K562 (cell line): Measurements from ENCODE around the gene ARHGAP8. TPM values are rescaled to one million over a fixed set of nuclear protein-coding genes. Genes with fewer than 3 reads are reported as not detected.
"Not testable (repeated sequence)": the region's sequence is repeated elsewhere in the genome, so short reads cannot be mapped to it uniquely, and the experiment has no call there.

Experiments used
- ATAC-seq: fragments of 200-7000 bp; cut with Tn5 transposase; 3 replicates; pipeline ENCODE4 v1.9.1; 2020; ENCODE audit warnings: moderate library complexity
- BruUV-seq: library from RNA; stranded (reverse); fragments of 400-500 nt; replicated peaks from 2 replicates; lab custom pipeline; 2021; lab: Mats Ljungman, UMichigan
- CTCF ChIA-PET: fragments of 300-600 bp; formaldehyde crosslinking; extraction: SDS; loops from one replicate; lab custom pipeline; 2021; ENCODE audit warnings: low intra/inter-chr PET ratio; lab: Yijun Ruan, JAX
- POLR2A ChIA-PET: fragments of 300-600, 350-650 bp; sonication (Branson Sonifier 250); formaldehyde crosslinking; extraction: SDS; loops from one replicate; lab custom pipeline; 2021; ENCODE audit warnings: antibody characterized with exemption, inconsistent platforms; lab: Yijun Ruan, JAX
- DNase-seq, 4 experiments: peaks; one replicate each; pipeline versions ENCODE4 v3.0.0 to v3.0.0-alpha.2; 2011 to 2018; ENCODE audit warnings: low spot score in 3 of 4, mixed read lengths in 3 of 4; ENCODE audit errors: extremely low read depth in 1 of 4
- FAIRE-seq: peaks from 2 replicates; lab custom pipeline; 2011; peaks lifted over from hg19 to GRCh38; lab: Jason Lieb, UNC
- H2AFZ ChIP-seq: 2 replicates; pipeline ENCODE4 v1.6.0; 2011; ENCODE audit warnings: low read depth, low read length, control low read depth, inconsistent platforms
- H3K27ac ChIP-seq: fragments of 200-600 bp; 3 replicates; pipeline ENCODE4 v1.8.0; 2011; ENCODE audit warnings: low read depth, mild to moderate bottlenecking, control low read depth, inconsistent platforms, low read length, moderate library complexity, mixed read lengths; ENCODE audit errors: extremely low read depth
- H3K27me3 ChIP-seq, 2 experiments: fragments of 300-600 bp in 1 of 2; 2 replicates in 1 of 2; 3 replicates in 1 of 2; pipeline versions ENCODE4 v1.6.0 to v1.8.0; 2011; ENCODE audit warnings: inconsistent platforms in 2 of 2, low read length in 2 of 2, mild to moderate bottlenecking in 1 of 2, mixed read lengths in 1 of 2, moderate library complexity in 1 of 2; ENCODE audit not compliant: control insufficient read depth in 2 of 2, insufficient read depth in 2 of 2
- H3K36me3 ChIP-seq: fragments of 300-600 bp; 3 replicates; pipeline ENCODE4 v1.8.0; 2011; ENCODE audit warnings: mild to moderate bottlenecking, low read length, inconsistent platforms; ENCODE audit not compliant: control insufficient read depth, insufficient read depth
- H3K4me1 ChIP-seq, 2 experiments: fragments of 200-600 bp in 1 of 2; replicated peaks in 1 of 2; 2 replicates in 1 of 2; 3 replicates in 1 of 2; pipeline versions ENCODE4 v1.5.1 to v1.8.0; 2011; ENCODE audit warnings: inconsistent platforms in 2 of 2, low read length in 2 of 2, mild to moderate bottlenecking in 1 of 2, mixed read lengths in 1 of 2, moderate library complexity in 1 of 2; ENCODE audit not compliant: control insufficient read depth in 2 of 2, insufficient read depth in 2 of 2
- H3K4me2 ChIP-seq: 2 replicates; pipeline ENCODE4 v1.6.1; 2011; ENCODE audit warnings: low read length, control low read depth, inconsistent platforms, mixed read lengths; ENCODE audit not compliant: insufficient read depth
- H3K4me3 ChIP-seq: fragments of 200-600 bp; sonication (generic), shearing (Covaris generic); 2 replicates; pipeline ENCODE4 v1.5.1; 2016; ENCODE audit warnings: control low read depth, inconsistent platforms
- H3K79me2 ChIP-seq: fragments of 200-600 bp; 3 replicates; pipeline ENCODE4 v1.8.0; 2011; ENCODE audit warnings: low read length, inconsistent platforms; ENCODE audit not compliant: control insufficient read depth, insufficient read depth
- H3K9ac ChIP-seq, 2 experiments: 2 replicates each; pipeline versions ENCODE4 v1.6.0 to v1.6.1; 2011; ENCODE audit warnings: low read depth in 2 of 2, low read length in 2 of 2, control low read depth in 1 of 2, inconsistent platforms in 1 of 2, mild to moderate bottlenecking in 1 of 2, mixed read lengths in 1 of 2; ENCODE audit not compliant: insufficient read depth in 1 of 2
- H3K9me1 ChIP-seq: one replicate; pipeline ENCODE4 v1.6.0; 2011; ENCODE audit warnings: inconsistent platforms, mild to moderate bottlenecking, low read length, moderate library complexity; ENCODE audit not compliant: control insufficient read depth, insufficient read depth
- H3K9me3 ChIP-seq: replicated peaks from 2 replicates; pipeline ENCODE4 v1.5.1; 2011; ENCODE audit warnings: low read depth, low read length, inconsistent platforms; ENCODE audit not compliant: control insufficient read depth, insufficient read depth
- H4K20me1 ChIP-seq: replicated peaks from 2 replicates; pipeline ENCODE4 v1.6.1; 2011; ENCODE audit warnings: low read length, inconsistent platforms, mixed read lengths; ENCODE audit not compliant: control insufficient read depth, insufficient read depth
- CEBPB ChIP-seq: fragments of 450-650 bp; IDR thresholded peaks from 2 replicates; pipeline ENCODE4 v1.6.1; 2016; ENCODE audit warnings: missing genetic modification characterization, missing compliant biosample characterization
- CEBPG ChIP-seq, 3 experiments: fragments of 200-800 bp in 1 of 3; sonication (Bioruptor generic) in 1 of 3; sonication (generic) in 1 of 3; formaldehyde crosslinking in 1 of 3; IDR thresholded peaks in 2 of 3; conservative IDR thresholded peaks in 1 of 3; 2 replicates each; pipeline versions ENCODE4 v1.6.1 to v1.8.0; 2016 to 2022; ENCODE audit warnings: missing compliant biosample characterization in 2 of 3, missing genetic modification characterization in 2 of 3, mild to moderate bottlenecking in 1 of 3, missing genetic modification reagents in 1 of 3
- HNRNPH1 ChIP-seq: fragments of 200-400 bp; formaldehyde crosslinking; optimal IDR thresholded peaks from 2 replicates; pipeline ENCODE3; 2017; ENCODE audit warnings: low read depth, mild to moderate bottlenecking, low read length, moderate library complexity
- NCOA1 ChIP-seq: fragments of 450-650 bp; IDR thresholded peaks from 2 replicates; pipeline ENCODE4 v1.6.1; 2016; ENCODE audit warnings: low read depth
- RFX1 ChIP-seq: fragments of 450-650 bp; IDR thresholded peaks from 2 replicates; pipeline ENCODE4 v1.6.1; 2016; ENCODE audit warnings: mild to moderate bottlenecking, moderate library complexity
- SREBF1 ChIP-seq: fragments of 150-350 bp; IDR thresholded peaks from 2 replicates; pipeline ENCODE4 v1.6.1; 2014; ENCODE audit warnings: antibody characterized with exemption, low read depth, low read length, borderline replicate concordance
- SRF ChIP-seq, 2 experiments: fragments of 250-450, 450-650 bp in 1 of 2; sonication (Bioruptor Pico) in 1 of 2; sonication (generic) in 1 of 2; formaldehyde crosslinking; IDR thresholded peaks; 2 replicates each; pipeline versions ENCODE4 v1.5.0 to v1.5.1; 2020 to 2022; ENCODE audit warnings: mild to moderate bottlenecking in 1 of 2, missing genetic modification reagents in 1 of 2
- STAT5A ChIP-seq: IDR thresholded peaks from 2 replicates; pipeline ENCODE4 v1.6.1; 2012; ENCODE audit warnings: low read length, inconsistent platforms, borderline replicate concordance
- TRIM24 ChIP-seq, 2 experiments: fragments of 450-650 bp; IDR thresholded peaks; 2 replicates each; pipeline ENCODE4 v1.6.1; 2016
- WGBS: fragments of 100-300 bp; shearing (Covaris generic); methylation state at CpG from one replicate; pipeline ENCODE4 v1.1.6; 2016; ENCODE audit warnings: low coverage, mixed read lengths; ENCODE audit not compliant: insufficient coverage; ENCODE audit errors: missing lambda C conversion rate; 5-methylcytosine and 5-hydroxymethylcytosine counted together
- in situ Hi-C: fragments of 300-500 bp; cut with MboI; formaldehyde crosslinking; loops from 4 replicates; pipeline ENCODE4 v1.15.0; 2018; ENCODE audit warnings: inconsistent platforms, mixed read lengths
- intact Hi-C: fragments of 100-400 bp; cut with micrococcal nuclease; formaldehyde crosslinking; loops from 2 replicates; pipeline ENCODE4 v1.14.2; 2022
- polyA plus RNA-seq, 8 experiments: library from polyadenylated mRNA; depleted of rRNA in 4 of 8; stranded (reverse) in 5 of 8; unstranded in 3 of 8; fragments of >200 nt; fragmentation: Nextera tagmentation in 2 of 8; fragmentation: Illumina TruSeq in 1 of 8; extraction: Ambion mirVana in 2 of 8; extraction: Trizol in 1 of 8; gene quantifications; 2 replicates each; pipeline versions ENCODE4 v1.2.1 to v1.2.3, GENCODE V29; 2011 to 2014; ENCODE audit warnings: inconsistent platforms in 1 of 8, missing spikeins in 1 of 8
- total RNA-seq, 7 experiments: library from RNA; depleted of rRNA in 6 of 7; stranded (reverse); fragments of >200 nt in 6 of 7; fragmentation: Illumina TruSeq in 2 of 7; extraction: Trizol in 2 of 7; gene quantifications; 2 replicates each; pipeline versions ENCODE4 v1.2.1 to v1.2.3, GENCODE V29; 2011 to 2021; ENCODE audit warnings: low replicate concordance in 1 of 7

ARHGAP8 gene
- total and polyA plus RNA-seq, 9 of the 15 experiments (the other 6 are each of a cell fraction or from before 2014, with no cell fraction given) = 0.15 to 2.2 (median 0.62) TPM

DNA sequence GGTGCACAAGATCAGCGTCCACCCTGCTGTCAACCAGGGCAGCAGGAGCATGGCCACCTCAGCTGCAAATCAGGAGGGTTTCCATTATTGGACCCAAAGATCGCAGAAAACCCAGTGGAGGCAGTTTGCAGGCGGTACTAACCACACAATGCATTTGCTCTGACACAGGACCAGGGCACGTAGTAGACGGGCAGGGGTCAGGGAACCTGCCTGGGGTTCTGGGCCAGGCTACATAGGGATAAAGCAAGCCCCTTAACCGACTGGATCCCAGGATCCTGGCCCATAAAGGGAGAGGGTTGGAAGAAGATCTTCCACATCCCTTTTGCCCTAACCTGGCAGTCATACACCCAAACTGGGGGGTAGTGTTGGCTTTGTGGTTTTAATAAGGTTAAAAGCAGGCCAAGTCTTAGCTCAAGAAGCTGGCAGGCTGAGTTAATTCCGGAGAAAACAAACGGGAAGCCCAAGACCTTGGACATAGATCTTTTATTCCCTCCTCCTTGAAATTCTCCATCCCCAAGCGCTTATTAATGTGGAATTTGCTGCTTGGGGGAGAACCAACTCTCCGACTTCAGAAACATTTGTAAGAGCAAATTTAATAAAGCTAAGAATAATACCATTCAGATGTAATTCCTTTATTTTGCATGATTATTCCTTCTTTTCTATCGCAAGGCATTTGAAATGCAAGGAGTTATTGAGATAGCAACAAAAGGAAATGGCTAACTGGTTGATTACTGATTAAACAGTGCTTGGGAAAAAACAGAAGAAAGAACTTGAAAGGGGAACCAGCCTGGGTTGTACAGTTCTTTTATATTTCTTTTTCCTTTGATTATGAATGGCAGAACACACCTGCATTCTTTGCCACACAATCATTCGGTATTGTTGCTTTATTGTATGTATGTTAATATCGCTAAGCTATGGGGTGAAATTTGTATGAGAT lies 6.3 kb upstream of the ARHGAP8 start:
- no TSS peak for BruUV-seq
- no peaks in the 10 kb centered on the region for H4K20me1 ChIP-seq
- no peak overlapping the region for H3K4me2 ChIP-seq
- no peak overlapping the region for H2AFZ ChIP-seq
- intact Hi-C loops (no loop called here), in situ Hi-C loops (no loop called here)
- no peak overlapping the region for H3K9ac ChIP-seq
- DNase-seq = no peak
- H3K4me3 ChIP-seq = no peak overlapping the region
- H3K9me1 ChIP-seq = no peaks in the 10 kb centered on the region
- peaks cover 4 to 6% of the 10 kb centered on the region in 2 experiments; a peak in 2 of 5 replicates for H3K4me1 ChIP-seq
- 39% methylated on average over 10 of the region's 13 CpGs for WGBS
- POLR2A ChIA-PET = no interaction called here
- no peaks in the 10 kb centered on the region for H3K36me3 ChIP-seq
- ATAC-seq = no peak
- no peaks in the 10 kb centered on the region for H3K9me3 ChIP-seq
- TF ChIP-seq SREBF1 = no peak
- no peak for TF ChIP-seq NCOA1
- no peak for TF ChIP-seq HNRNPH1
- FAIRE-seq = no peak
- no peaks in the 10 kb centered on the region for H3K27me3 ChIP-seq
- H3K27ac ChIP-seq = no peak overlapping the region
- H3K79me2 ChIP-seq = no peaks in the 10 kb centered on the region
- CTCF ChIA-PET = no interaction called here

- H3K9ac ChIP-seq; H3K4me2 ChIP-seq; POLR2A ChIA-PET; H4K20me1 ChIP-seq; H2AFZ ChIP-seq; H3K27ac ChIP-seq; in situ Hi-C loops; FAIRE-seq; BruUV-seq; CTCF ChIA-PET; H3K9me3 ChIP-seq; H3K4me3 ChIP-seq; H3K27me3 ChIP-seq; H3K36me3 ChIP-seq; H3K9me1 ChIP-seq; ATAC-seq; intact Hi-C loops; H3K79me2 ChIP-seq; TF ChIP-seq CEBPG (CRISPR knock-in tag; IDR thresholded peaks at IDR 0.05): not testable (repeated sequence)
- peak in 1 of 4 experiments; percentile 36 for DNase-seq
- TF ChIP-seq RFX1 (peak; percentile 34), TRIM24 (IDR thresholded peaks at IDR 0.05) (0 out of 4 replicates have a peak, but pooled peaks of 1 of the 2 experiments have one; percentile 21), CEBPG (tag; conservative IDR thresholded peaks at IDR 0.05 in 1 of 2, IDR thresholded peaks at IDR 0.05 in 1 of 2) (peak in 1 of 2 experiments; percentile 67; a peak in 2 of 4 replicates), STAT5A (peak; percentile 74), CEBPB (tag) (peak; percentile 67; the same call in 1 of the 2 replicates), SRF (CRISPR knock-in tag; IDR thresholded peaks at IDR 0.05) (peak in 1 of 2 experiments; percentile 57; a peak in 1 of 4 replicates)
- peaks cover 4 to 15% of the 10 kb centered on the region in 2 experiments; a peak in 3 of 5 replicates for H3K4me1 ChIP-seq
- 42% methylated on average over 3 of the region's 4 CpGs for WGBS
These were observed 4.6 kb upstream of the ARHGAP8 start for GRCh38 chr22:44747784-44748127.
